ENCODE results near the gene DSG3.

GRCh38 chr18:31420524-31420923 is 27.0 kb upstream of the DSG3 start:
- TF ChIP-seq CTCF (IDR thresholded peaks at IDR 0.05; ENCODE audit: low read length): no peak
- no peak for TF ChIP-seq EZH2 (optimal IDR thresholded peaks at IDR 0.05; ENCODE audit: low read depth, low read length)

Data from MM.1S (cell line).